Suprapubic skin (tissue), 4 donors: Measurements from ENCODE around the gene AACS. TPM values are rescaled to one million over a fixed set of nuclear protein-coding genes. Genes with fewer than 3 reads are reported as not detected.
"Not testable (repeated sequence)": the region's sequence is repeated elsewhere in the genome, so short reads cannot be mapped to it uniquely, and the experiment has no call there.

Experiments
- DNase-seq, 2 donors: peaks; one replicate each; pipeline ENCODE4 v3.0.0-alpha.2; 2019; ENCODE audit warnings: low spot score in 2 of 2
- H3K27ac ChIP-seq: fragments of 200-600 bp; sonication (generic); one replicate; pipeline ENCODE4 v1.5.1; 2019
- H3K27me3 ChIP-seq: fragments of 200-600 bp; sonication (generic); one replicate; pipeline ENCODE4 v1.5.1; 2019
- H3K36me3 ChIP-seq: fragments of 200-600 bp; sonication (generic); one replicate; pipeline ENCODE4 v1.5.1; 2019
- H3K4me1 ChIP-seq: fragments of 200-600 bp; sonication (generic); one replicate; pipeline ENCODE4 v1.5.1; 2019
- H3K4me3 ChIP-seq: fragments of 200-600 bp; sonication (generic); one replicate; pipeline ENCODE4 v1.5.1; 2019; ENCODE audit warnings: mild to moderate bottlenecking
- H3K9me3 ChIP-seq: fragments of 200-600 bp; sonication (generic); one replicate; pipeline ENCODE4 v1.5.1; 2019
- CTCF ChIP-seq, 2 donors: fragments of 200-600 bp in 1 of 2; fragments of 450-650 bp in 1 of 2; sonication (generic) in 1 of 2; IDR thresholded peaks; one replicate each; pipeline ENCODE4 v1.5.1; 2016 to 2019; ENCODE audit warnings: antibody characterized with exemption in 2 of 2, mild to moderate bottlenecking in 1 of 2, moderate library complexity in 1 of 2
- EP300 ChIP-seq: sonication (generic); formaldehyde crosslinking; IDR thresholded peaks from one replicate; pipeline ENCODE4 v1.6.1; 2017; ENCODE audit warnings: antibody characterized with exemption
- POLR2A ChIP-seq, 2 donors: fragments of 450-650 bp; IDR thresholded peaks; one replicate each; pipeline ENCODE4 v1.6.1; 2017; ENCODE audit warnings: antibody characterized with exemption in 2 of 2, mild to moderate bottlenecking in 2 of 2, moderate library complexity in 2 of 2
- POLR2AphosphoS5 ChIP-seq, 3 donors: sonication (generic); formaldehyde crosslinking; IDR thresholded peaks; one replicate each; pipeline ENCODE4 v1.6.1; 2017; ENCODE audit warnings: antibody characterized with exemption in 3 of 3
- WGBS: methylation state at CpG from one replicate; pipeline ENCODE4 v1.1.5; 2018; 5-methylcytosine and 5-hydroxymethylcytosine counted together
- total RNA-seq, 4 donors: library from RNA; depleted of rRNA; stranded (reverse); fragments of >200 nt; gene quantifications; one replicate each; pipeline ENCODE4 v1.1.0, GENCODE V29; 2016

Gene AACS
- total RNA-seq, 4 donors from 2014 or later, result 69.0 to 103 (median 77.0) TPM

GRCh38 chr12:125135906-125136305, 70.7 kb downstream of the AACS start:
- DNase-seq, result no peak
- H3K36me3 ChIP-seq, result peaks cover 57% of the 10 kb centered on the region
- H3K4me3 ChIP-seq, result no peak overlapping the region
- H3K9me3 ChIP-seq, result no peaks in the 10 kb centered on the region
- WGBS, result 92% methylated on average over 8 of the region's 8 CpGs
- H3K27me3 ChIP-seq, result no peaks in the 10 kb centered on the region
- no peak for TF ChIP-seq CTCF (IDR thresholded peaks at IDR 0.05)
- no peak for TF ChIP-seq EP300
- TF ChIP-seq POLR2A (IDR thresholded peaks at IDR 0.05), result no peak
- TF ChIP-seq POLR2AphosphoS5 (IDR thresholded peaks at IDR 0.05), result no peak
- H3K4me1 ChIP-seq, result no peaks in the 10 kb centered on the region
- H3K27ac ChIP-seq, result no peak overlapping the region

DNA sequence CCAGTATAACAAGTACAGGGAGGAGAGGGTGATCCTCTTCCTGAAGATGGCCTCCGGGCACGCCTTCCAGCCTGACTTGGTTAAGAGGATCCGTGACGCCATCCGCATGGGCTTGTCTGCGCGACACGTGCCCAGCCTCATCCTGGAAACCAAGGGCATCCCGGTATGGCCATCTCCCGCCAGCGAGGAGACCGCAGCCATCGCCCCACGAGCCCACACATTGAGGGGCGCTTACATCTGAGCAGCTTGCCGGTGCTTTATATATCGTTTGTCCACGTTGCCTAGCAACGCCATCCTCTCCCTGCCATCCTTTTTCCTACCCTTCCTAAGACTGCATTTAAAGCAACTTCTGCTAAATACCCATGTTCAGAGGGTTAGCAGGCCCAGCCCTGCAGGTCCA, 71.5 kb downstream of the AACS start:
- Histone ChIP-seq H3K27me3 (no peaks in the 10 kb centered on the region), H3K4me1 (no peaks in the 10 kb centered on the region), H3K36me3 (peaks cover 57% of the 10 kb centered on the region), H3K9me3 (no peaks in the 10 kb centered on the region), H3K27ac (no peak overlapping the region), H3K4me3 (no peak overlapping the region)
- WGBS, result 90% methylated on average over 12 of the region's 19 CpGs
- DNase-seq, result no peak
- no peak for TF ChIP-seq CTCF (IDR thresholded peaks at IDR 0.05)
- no peak for TF ChIP-seq POLR2AphosphoS5 (IDR thresholded peaks at IDR 0.05)
- TF ChIP-seq POLR2A (IDR thresholded peaks at IDR 0.05), result no peak
- no peak for TF ChIP-seq EP300

- Histone ChIP-seq H3K4me1 (no peaks in the 10 kb centered on the region), H3K27me3 (no peaks in the 10 kb centered on the region), H3K27ac (no peak overlapping the region), H3K36me3 (peaks cover 57% of the 10 kb centered on the region), H3K4me3 (no peak overlapping the region), H3K9me3 (no peaks in the 10 kb centered on the region)
- DNase-seq, result no peak
- TF ChIP-seq POLR2AphosphoS5 (IDR thresholded peaks at IDR 0.05) (no peak), EP300 (no peak), CTCF (IDR thresholded peaks at IDR 0.05) (no peak), POLR2A (IDR thresholded peaks at IDR 0.05) (no peak)
- 89% methylated on average over 17 of the region's 17 CpGs for WGBS
Measured at GRCh38 chr12:125137766-125138344, 72.6 kb downstream of the AACS start.

GRCh38 chr12:125140279-125141209, 75.3 kb downstream of the AACS start:
- WGBS, result 68% methylated on average over 22 of the region's 22 CpGs
- no peak for TF ChIP-seq POLR2A (IDR thresholded peaks at IDR 0.05)
- peaks cover 9% of the 10 kb centered on the region for H3K4me1 ChIP-seq
- H3K4me3 ChIP-seq, result no peak overlapping the region
- H3K27me3 ChIP-seq, result no peaks in the 10 kb centered on the region
- peaks cover 37% of the 10 kb centered on the region for H3K36me3 ChIP-seq
- no peak for DNase-seq
- H3K27ac ChIP-seq, result no peak overlapping the region
- H3K9me3 ChIP-seq, result no peaks in the 10 kb centered on the region

- H3K4me1 ChIP-seq, H3K27me3 ChIP-seq, H3K27ac ChIP-seq, H3K9me3 ChIP-seq, DNase-seq, H3K4me3 ChIP-seq: not testable (repeated sequence)
- H3K36me3 ChIP-seq, result peaks cover 31% of the 10 kb centered on the region
- whole genome bisulfite sequencing, result 86% methylated on average over 11 of the region's 11 CpGs
Measured at GRCh38 chr12:125141210-125141573, 76.0 kb downstream of the AACS start.

GRCh38 chr12:125142601-125143000, 77.4 kb downstream of the AACS start:
- peaks cover 9% of the 10 kb centered on the region for H3K4me1 ChIP-seq
- H3K27ac ChIP-seq, result no peak overlapping the region
- 70% methylated on average over 9 of the region's 9 CpGs for WGBS
- H3K9me3 ChIP-seq, result no peaks in the 10 kb centered on the region
- no peak overlapping the region for H3K4me3 ChIP-seq
- H3K27me3 ChIP-seq, result no peaks in the 10 kb centered on the region
- peaks cover 17% of the 10 kb centered on the region for H3K36me3 ChIP-seq
- no peak for TF ChIP-seq CTCF (IDR thresholded peaks at IDR 0.05)
- TF ChIP-seq POLR2A (IDR thresholded peaks at IDR 0.05), result no peak
- no peak for TF ChIP-seq POLR2AphosphoS5 (IDR thresholded peaks at IDR 0.05)
- TF ChIP-seq EP300, result no peak
- no peak for DNase-seq
